GM06990 (cell line): ENCODE data around the gene DLX5.

Source experiments
- DNase-seq: peaks from one replicate; pipeline ENCODE4 v3.0.0-alpha.2; 2011; ENCODE audit not compliant: insufficient read length; ENCODE audit errors: extremely low read depth
- H3K27me3 ChIP-seq: replicated peaks from 2 replicates; pipeline ENCODE4 v1.6.0; 2011; ENCODE audit warnings: low read length; ENCODE audit not compliant: control insufficient read depth, insufficient read depth
- H3K36me3 ChIP-seq: 2 replicates; pipeline ENCODE4 v1.5.1; 2011; ENCODE audit warnings: low read length; ENCODE audit not compliant: control insufficient read depth, insufficient read depth
- H3K4me3 ChIP-seq: replicated peaks from 2 replicates; pipeline ENCODE4 v1.5.1; 2011; ENCODE audit warnings: low read depth, mild to moderate bottlenecking, control low read depth, low read length
- CTCF ChIP-seq: IDR thresholded peaks from 2 replicates; pipeline ENCODE4 v1.5.1; 2011; ENCODE audit warnings: low read length, control low read depth, mild to moderate bottlenecking, inconsistent platforms; ENCODE audit not compliant: insufficient read depth, poor library complexity, severe bottlenecking

Gene DLX5

DNA sequence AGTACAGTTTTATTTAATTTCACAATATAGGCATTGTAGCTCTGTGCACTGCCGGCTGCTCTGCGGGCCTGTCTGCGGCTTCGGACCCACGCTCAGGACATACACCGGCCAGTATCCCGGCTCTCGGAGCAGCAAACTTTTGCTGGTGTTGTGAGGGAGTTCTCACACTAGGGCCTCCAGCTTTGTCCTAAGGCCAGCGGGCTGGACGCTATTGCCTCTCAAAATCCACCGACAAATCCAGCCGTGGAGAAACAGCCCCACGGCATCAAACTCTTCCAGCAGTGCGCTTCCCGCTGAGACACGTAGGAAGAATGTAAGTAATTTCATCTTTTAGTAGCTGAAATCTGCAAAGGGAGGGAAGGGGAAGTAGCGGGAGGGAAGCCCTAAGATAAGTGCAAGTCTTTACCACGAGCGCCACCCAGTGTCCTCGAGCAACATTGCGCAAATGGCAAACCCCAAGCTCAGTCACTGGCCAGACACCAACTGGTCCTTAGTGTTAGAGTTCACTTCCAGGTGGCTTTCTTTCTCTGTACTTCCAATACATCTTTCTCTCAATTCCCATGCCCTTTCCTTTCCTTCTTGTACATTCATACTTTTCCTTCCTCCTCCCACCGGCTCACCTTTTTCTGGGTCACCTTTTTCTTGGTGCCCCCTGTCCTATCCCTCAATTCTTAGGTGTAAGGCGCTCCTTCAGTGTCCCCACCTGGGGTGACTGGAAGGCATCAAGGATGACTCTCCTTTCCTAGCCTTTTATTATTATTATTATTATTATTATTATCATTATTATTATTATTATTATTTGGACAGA, 3.0 kb upstream of the DLX5 start:
- no peak for DNase-seq
- Histone ChIP-seq H3K36me3 (no peaks in the 10 kb centered on the region), H3K27me3 (peaks cover 3% of the 10 kb centered on the region), H3K4me3 (peak overlapping the region; percentile 25; the same call in 1 of the 2 replicates)
- TF ChIP-seq CTCF, result peak; percentile 89

DNA sequence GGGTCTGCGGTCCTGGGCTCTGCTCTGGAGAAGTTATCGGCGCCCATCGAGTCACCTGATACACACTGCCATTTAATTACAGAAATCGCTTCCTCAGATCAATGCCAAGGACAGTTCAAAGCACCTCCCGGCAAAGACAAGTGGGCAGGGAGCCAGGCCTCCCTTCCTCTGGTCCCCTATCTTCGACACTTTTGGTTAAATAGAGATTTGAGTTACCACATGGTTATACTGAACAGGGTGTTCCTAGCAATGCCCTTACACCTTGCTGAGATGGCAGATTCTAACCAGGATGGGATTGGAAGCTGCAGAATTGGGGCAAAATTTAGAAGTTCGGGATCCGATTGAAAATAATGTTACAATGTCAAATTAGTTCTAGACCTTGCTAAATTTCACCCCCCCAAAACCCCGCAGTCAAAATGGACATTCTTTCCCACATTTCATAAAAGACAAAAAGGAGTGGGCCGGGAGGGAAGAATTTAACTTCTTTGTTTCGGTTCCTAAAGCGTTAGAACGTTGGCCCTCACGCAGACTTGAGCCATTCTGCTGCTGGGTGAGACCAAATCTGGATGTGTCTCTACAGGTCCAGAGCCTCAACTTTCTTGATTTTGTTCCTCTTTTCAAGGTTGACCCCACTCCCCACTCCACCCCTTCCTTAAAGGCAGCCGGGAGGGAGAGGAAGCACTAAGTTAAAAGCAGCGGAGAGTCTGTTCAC, 2.2 kb upstream of the DLX5 start:
- no peak for TF ChIP-seq CTCF
- no peak for DNase-seq
- H3K36me3 ChIP-seq, result no peaks in the 10 kb centered on the region
- H3K27me3 ChIP-seq, result peaks cover 3% of the 10 kb centered on the region
- no peak overlapping the region for H3K4me3 ChIP-seq

DNA sequence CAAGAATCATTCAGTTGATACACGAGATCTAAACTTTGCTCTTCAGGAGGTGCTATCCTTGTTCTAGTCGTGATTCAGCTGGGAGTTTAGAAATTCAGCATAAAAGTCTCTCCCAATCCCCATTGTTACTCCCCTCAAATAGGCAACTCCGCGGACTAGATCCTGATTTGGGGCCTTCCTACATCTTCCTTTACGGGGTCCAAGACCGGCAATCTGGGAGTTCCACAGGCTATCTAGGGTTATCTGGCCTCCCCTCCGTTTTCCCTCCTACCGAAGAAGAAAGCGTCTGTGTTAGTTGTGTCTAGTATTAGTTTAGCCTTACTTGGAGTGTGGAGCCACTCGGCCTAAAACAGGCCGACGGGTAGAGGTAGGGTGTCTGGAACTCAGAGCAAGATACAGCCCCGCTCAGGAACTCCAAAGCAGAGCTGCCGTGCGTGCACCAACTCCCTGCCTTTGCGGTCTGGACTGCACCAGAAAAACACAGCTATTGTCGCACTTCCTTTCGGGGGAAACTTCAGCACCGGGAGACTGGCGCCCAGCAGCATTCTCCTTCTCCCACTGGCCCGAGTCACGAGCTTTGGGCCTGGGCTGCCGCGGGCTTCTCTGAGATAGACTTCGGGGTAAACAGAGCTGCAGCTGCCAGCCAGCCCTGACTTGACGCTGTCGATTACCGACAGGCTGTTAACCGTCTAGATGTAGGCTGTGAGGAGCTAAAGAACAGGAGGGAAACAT, 1.5 kb upstream of the DLX5 start:
- H3K27me3 ChIP-seq, result peaks cover 3% of the 10 kb centered on the region
- no peak for TF ChIP-seq CTCF
- DNase-seq, result no peak
- no peak overlapping the region for H3K4me3 ChIP-seq
- no peaks in the 10 kb centered on the region for H3K36me3 ChIP-seq

- no peak overlapping the region for H3K4me3 ChIP-seq
- no peak for DNase-seq
- H3K27me3 ChIP-seq, result peaks cover 3% of the 10 kb centered on the region
- H3K36me3 ChIP-seq, result no peaks in the 10 kb centered on the region
- no peak for TF ChIP-seq CTCF
Observed at GRCh38 chr7:97025130-97025499, 484 bp upstream of the DLX5 start.

GRCh38 chr7:97022491-97023306, 1.9 kb downstream of the DLX5 start:
- Histone ChIP-seq H3K4me3 (no peak overlapping the region), H3K36me3 (no peaks in the 10 kb centered on the region), H3K27me3 (peaks cover 5% of the 10 kb centered on the region)
- no peak for DNase-seq
- no peak for TF ChIP-seq CTCF
